SW480 (cell line): ENCODE data around the gene EBF3.

Source experiments
- DNase-seq: peaks from one replicate; pipeline ENCODE4 v3.0.0-alpha.2; 2016; ENCODE audit warnings: low spot score

The EBF3 gene

GRCh38 chr10:129836253-129836652 is 127.8 kb downstream of the EBF3 start:
- DNase-seq = no peak

DNA sequence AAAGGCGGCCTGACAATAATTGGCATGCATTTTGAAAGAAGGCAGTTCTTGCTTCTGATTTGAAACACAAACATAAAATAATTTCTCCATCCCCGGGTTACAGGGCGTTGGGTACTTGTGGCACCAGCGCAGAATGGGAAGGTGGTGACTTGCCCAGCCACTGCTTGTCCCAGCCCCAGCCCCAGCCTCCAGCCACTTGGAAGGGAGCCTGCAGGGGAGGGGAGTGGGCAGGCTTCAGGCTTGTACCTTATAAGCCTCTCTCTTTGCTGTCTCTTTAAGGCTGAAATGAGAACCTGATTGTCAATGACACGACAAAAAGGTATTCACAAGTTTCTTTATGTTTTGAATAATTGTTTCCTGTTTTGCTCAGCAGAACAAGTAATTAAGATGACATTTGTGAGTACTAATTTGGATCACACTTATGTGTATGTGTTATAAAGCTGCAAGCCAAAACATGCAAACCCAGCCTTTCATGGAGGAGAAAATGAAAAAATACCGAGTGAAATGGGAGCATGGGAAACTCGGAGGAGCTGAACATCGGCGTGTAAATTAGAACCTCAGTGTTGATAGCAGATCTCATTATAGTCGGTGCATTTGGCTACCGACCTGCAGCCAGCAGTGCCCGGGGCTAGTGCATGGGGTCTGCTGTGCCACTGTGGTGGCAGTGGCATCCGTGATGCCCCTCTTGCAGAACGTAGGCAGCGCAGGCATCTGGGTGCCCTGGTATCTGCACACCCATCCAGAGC is 129.9 kb downstream of the EBF3 start:
- no peak for DNase-seq

DNA sequence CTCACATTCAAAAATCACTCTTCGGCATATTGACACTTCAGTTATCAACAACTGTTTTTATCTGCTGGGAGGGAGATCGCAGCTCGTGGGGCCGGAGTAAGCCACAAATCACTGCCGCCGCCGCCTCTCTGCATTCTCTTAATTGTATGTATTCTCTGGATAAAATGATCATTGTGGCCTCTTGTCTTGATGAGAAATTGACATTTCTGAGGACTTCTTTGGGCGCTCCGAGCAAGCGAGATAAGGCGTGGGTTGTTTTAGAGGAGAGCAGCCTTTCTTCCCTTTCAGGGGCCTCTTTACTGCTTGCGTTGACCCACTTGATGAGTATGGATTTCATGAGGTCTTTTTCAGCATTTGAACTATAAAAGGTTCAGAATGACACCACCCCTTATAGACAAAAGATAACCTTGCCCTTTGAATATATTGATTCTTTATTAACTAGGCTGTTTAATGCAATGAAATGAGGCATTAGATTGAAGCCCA is 130.6 kb downstream of the EBF3 start:
- no peak for DNase-seq

DNA sequence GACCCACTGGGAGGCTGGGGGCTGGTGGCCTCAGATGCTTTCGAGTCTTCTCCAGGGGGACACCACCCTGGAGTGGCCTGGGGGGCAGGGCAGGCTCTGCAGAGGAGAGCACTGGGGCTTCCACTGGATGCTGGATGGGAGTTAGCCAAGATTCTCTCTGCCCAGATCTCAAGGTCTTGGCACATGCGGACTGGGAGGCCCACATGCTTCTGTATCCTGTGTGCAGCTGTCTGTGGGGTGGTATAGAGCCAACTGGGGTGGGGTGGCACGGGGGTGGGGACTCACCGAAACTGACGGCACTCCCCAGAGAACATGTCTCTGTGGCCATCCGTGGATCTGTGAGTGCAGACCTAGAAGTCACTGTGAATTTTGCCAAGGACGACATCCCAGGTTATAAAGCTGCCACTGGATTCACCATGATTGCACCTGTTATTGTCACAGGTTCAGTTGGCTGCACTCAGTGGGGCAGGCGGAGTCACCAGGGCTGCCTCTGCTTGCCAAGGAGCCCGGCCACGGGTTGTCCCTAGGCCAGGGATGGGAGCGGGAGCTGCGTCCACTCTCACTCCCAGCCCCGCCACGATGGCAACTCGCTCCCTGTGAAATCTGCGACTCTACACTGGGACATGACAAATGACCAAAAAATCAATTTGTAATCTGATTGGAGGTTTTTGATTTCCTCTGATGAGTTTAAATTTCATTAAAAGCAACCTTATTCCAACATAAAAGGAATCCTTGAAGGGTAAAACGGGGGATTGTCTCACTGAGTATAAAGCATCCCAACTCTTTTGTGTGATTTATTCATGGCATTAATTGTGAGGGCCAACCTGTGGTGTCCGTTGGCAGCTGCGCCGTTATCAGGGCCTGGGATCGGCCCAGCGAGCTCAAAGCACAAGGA is 131.3 kb downstream of the EBF3 start:
- no peak for DNase-seq

- DNase-seq = no peak
Measured at GRCh38 chr10:129831150-129831549, 132.9 kb downstream of the EBF3 start.

DNA sequence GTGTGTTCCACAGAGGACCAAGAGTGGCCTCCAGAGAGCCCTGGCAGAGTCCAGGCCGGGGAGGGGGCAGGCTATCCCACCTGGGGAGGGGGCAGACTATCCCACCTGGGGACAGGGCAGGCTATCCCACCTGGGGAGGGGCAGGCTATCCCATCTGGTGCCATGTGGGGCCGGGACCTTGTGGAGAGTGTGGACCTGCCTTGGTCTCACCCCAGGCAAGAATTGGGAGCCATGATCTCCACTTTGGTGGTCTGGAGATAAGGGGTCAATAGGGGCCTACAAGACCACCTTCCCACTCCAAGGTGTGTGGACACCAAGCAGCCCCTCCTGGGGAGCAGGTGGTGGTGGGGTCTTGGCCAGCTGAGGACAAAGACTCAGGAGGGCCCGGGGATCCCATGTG is 138.2 kb downstream of the EBF3 start:
- no peak for DNase-seq

GRCh38 chr10:129825221-129825620 is 138.9 kb downstream of the EBF3 start:
- no peak for DNase-seq

GRCh38 chr10:129820451-129820850 is 143.6 kb downstream of the EBF3 start:
- no peak for DNase-seq

DNA sequence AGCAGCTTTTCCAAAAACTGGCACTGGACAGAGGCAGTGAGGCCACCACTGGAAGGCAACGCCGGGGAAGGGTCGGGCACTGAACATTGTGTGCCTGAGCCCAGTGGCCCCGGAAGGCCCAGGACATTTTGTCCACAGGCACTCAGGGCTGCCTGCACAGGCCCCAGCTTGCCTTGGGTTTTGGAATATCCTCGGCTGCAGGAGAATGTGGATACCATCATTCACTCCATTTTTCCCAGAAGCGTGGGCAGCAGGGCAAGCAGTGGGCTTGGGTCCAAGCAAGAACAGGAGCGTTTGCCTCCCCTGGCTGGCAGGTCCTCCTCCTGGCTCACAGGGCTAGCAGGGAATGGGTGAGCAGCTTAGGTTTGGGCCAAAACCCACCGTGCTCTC is 147.4 kb downstream of the EBF3 start:
- DNase-seq = no peak

DNA sequence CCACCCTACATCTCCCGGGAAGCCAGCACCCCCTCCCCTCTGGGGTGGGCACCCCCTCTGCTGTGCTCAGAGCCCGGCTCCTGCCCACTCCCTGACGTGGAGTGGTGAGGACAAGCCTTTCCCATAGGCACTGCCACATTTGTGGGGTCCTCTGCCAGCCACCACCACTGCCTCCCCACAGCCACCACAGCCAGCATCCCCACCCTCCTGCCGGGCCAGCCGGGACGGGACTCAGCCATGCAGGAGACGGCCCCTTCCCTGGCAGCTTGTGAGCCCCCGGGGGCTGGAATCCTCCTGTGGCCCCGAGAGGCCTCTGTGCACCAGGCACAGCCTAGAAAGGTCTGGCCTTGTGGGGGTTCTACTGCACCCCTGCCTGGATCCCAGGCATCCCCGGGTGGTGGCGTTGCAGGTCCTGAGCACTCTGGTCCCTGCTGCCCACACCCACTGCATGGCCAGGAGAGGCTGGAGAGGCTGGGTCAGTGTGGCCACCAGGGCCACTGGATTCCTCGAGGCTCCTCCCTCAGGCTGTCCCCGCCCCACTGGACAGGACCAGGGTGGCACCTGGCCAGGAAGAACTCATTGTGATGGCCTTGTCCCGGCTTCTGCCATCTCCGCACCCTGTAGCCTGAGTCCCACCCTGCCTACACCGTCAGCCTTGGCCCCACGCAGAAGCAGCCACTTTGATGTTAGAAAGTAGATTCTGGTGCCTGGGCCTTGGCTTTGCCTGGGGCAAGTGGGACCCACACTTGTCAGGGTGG is 148.0 kb downstream of the EBF3 start:
- no peak for DNase-seq

DNA sequence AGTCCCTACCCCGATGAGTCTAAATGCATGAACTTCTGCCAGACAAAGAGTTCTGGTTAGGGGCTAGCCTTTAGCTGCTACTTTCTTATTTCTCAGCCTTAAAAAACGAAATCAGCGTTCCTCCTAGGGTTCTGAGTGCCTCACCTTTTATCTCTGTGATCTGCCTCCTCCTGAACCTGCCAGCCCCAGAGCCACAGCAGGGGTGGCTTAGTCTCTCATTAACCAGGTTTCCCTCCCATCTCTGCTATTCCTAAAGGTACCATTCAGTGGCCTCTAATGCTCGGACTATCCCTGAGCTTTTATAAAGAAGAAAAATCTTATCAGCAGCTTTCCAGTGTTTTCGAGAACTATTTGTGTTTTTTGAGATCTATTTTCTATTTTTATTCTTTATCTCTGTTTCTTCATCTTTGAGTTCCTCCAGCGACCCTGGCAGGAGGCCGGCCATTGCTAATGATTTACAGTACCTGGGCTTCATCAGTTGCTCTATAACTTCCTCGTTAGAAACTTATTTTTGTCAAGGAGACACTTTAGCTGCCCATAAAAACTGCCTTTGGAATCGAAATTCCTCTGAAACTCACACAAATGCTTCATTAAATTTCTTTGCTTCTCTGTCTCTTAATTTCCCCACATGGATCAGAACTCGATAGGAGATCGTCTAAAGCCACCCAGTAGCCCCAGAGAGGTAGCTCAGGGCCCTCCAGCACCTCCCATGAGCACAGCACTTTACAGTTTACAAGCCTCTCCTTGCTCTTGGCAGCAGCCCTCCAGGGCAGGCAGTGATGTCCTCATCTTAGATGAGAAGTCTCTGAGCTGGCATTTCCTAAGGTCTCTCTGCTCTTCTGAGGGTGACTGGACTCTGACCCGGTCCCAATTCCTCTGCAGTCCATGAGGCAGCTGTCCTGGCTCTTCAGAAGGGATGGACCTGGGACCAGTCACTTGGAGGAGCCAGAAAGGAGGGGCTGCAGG is 149.1 kb downstream of the EBF3 start:
- no peak for DNase-seq

GRCh38 chr10:129812398-129812797 is 151.7 kb downstream of the EBF3 start:
- no peak for DNase-seq

GRCh38 chr10:129811208-129811607 is 152.9 kb downstream of the EBF3 start:
- DNase-seq = no peak

- DNase-seq = no peak
Measured at GRCh38 chr10:129809841-129810240, 154.2 kb downstream of the EBF3 start.

GRCh38 chr10:129809431-129809830 is 154.6 kb downstream of the EBF3 start:
- no peak for DNase-seq

DNA sequence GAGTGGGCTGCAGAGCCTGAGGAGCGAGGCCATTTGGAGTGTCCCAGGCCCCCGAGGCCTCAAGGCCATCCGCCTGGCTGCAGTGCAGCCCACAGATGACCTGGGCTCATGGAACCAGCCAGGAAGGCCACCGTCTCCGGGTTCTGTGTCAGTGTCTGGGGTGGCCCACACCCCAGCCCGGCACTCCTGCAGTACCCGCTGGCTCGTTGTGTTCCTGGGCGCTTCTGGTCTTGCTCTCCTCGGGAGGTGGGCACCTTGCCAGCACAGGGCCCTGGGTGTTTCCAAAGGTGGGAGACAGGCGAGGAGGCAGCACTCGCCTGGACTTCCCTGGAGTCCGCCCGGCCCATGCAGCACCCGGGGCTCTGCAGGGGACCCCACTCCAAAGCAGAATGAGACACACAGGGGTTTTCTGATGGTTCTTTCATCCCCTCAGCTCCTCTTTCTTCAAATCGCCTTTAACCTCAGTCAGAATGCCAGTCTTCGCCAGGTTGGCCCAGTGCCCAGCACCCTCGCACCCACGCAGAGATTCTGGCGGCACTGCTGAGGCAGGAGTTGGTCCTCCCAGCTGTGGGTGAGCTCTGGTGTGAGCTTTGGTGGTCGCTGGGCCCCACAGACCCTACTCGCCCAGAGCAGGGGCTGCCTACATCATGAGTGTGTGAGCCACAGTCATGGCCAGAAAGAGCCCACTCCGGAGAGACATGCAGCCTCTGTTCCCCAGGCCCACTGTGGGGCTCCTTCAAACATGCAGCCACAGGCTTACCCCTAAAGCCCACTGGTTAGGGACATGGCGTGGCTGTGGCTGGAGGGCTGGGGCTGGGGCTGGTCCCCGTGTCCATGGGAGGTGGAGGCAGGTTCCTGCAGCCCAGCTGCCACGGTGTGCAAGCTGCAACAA is 155.7 kb downstream of the EBF3 start:
- DNase-seq = no peak

- no peak for DNase-seq
Measured at GRCh38 chr10:129807211-129807610, 156.9 kb downstream of the EBF3 start.

- no peak for DNase-seq
Measured at GRCh38 chr10:129800796-129801340, 163.2 kb downstream of the EBF3 start.

GRCh38 chr10:129799942-129800341 is 164.1 kb downstream of the EBF3 start:
- DNase-seq = no peak
